ENCODE results near the gene SNAP91. TPM values are rescaled to one million over a fixed set of nuclear protein-coding genes. Genes with fewer than 3 reads are reported as not detected.

The SNAP91 gene
- total and polyA plus RNA-seq, 4 donors, result not detected

- Histone ChIP-seq H3K27ac (ENCODE audit: low read depth in 1 of 2, low read length in 2 of 2) (no peak overlapping the region), H3K36me3 (ENCODE audit: control insufficient read depth in 4 of 4, insufficient read depth in 3 of 4, low read depth in 1 of 4, low read length in 3 of 4) (no peaks in the 10 kb centered on the region), H3K4me3 (ENCODE audit: low read depth in 1 of 3, low read length in 3 of 3) (no peak overlapping the region), H3K4me1 (ENCODE audit: control insufficient read depth in 4 of 4, insufficient read depth in 4 of 4, low read length in 3 of 4) (no peaks in the 10 kb centered on the region), H3K9ac (ENCODE audit: low read depth in 1 of 2, low read length in 2 of 2) (no peak overlapping the region), H3K27me3 (ENCODE audit: control insufficient read depth in 4 of 4, insufficient read depth in 4 of 4, low read length in 3 of 4) (no peaks in the 10 kb centered on the region), H3K9me3 (ENCODE audit: control insufficient read depth in 4 of 4, low read length in 3 of 4) (no peaks in the 10 kb centered on the region)
- TF ChIP-seq ZBTB33 (IDR thresholded peaks at IDR 0.05), result no peak
- no peak for TF ChIP-seq HNF4A (conservative IDR thresholded peaks at IDR 0.05)
- TF ChIP-seq FOXA1 (IDR thresholded peaks at IDR 0.05), result no peak
- TF ChIP-seq ATF3 (IDR thresholded peaks at IDR 0.05), result no peak
- TF ChIP-seq FOXA2 (IDR thresholded peaks at IDR 0.05), result no peak
- TF ChIP-seq SP1 (IDR thresholded peaks at IDR 0.05), result no peak
- TF ChIP-seq GABPA (IDR thresholded peaks at IDR 0.05 in 1 of 2, conservative IDR thresholded peaks at IDR 0.05 in 1 of 2), result no peak
- no peak for TF ChIP-seq TAF1 (conservative IDR thresholded peaks at IDR 0.05)
- TF ChIP-seq CTCF (IDR thresholded peaks at IDR 0.05; ENCODE audit: low read depth, low read length, missing input control), result no peak
- DNase-seq (ENCODE audit: low spot score), result no peak
Observed at GRCh38 chr6:83594941-83595340, 114.0 kb downstream of the SNAP91 start.

- TF ChIP-seq CTCF (IDR thresholded peaks at IDR 0.05; ENCODE audit: low read depth, low read length, missing input control) (no peak), REST (IDR thresholded peaks at IDR 0.05) (no peak), MAX (IDR thresholded peaks at IDR 0.05) (no peak), SP1 (IDR thresholded peaks at IDR 0.05) (no peak), ATF3 (IDR thresholded peaks at IDR 0.05) (no peak), HNF4G (IDR thresholded peaks at IDR 0.05) (no peak), HNF4A (conservative IDR thresholded peaks at IDR 0.05) (no peak), TAF1 (conservative IDR thresholded peaks at IDR 0.05) (no peak), NR2F2 (IDR thresholded peaks at IDR 0.05) (no peak), JUND (IDR thresholded peaks at IDR 0.05) (no peak), GABPA (IDR thresholded peaks at IDR 0.05 in 1 of 2, conservative IDR thresholded peaks at IDR 0.05 in 1 of 2) (no peak)
- WGBS, result 91% methylated on average over 9 of the region's 9 CpGs
- no peaks in the 10 kb centered on the region for H3K36me3 ChIP-seq (ENCODE audit: control insufficient read depth in 4 of 4, insufficient read depth in 3 of 4, low read depth in 1 of 4, low read length in 3 of 4)
- H3K27ac ChIP-seq (ENCODE audit: low read depth in 1 of 2, low read length in 2 of 2), result no peak overlapping the region
- H3K4me3 ChIP-seq (ENCODE audit: low read depth in 1 of 3, low read length in 3 of 3), result no peak overlapping the region
- no peak overlapping the region for H3K9ac ChIP-seq (ENCODE audit: low read depth in 1 of 2, low read length in 2 of 2)
- H3K9me3 ChIP-seq (ENCODE audit: control insufficient read depth in 4 of 4, low read length in 3 of 4), result no peaks in the 10 kb centered on the region
- no peak for DNase-seq (ENCODE audit: low spot score)
- no peaks in the 10 kb centered on the region for H3K27me3 ChIP-seq (ENCODE audit: control insufficient read depth in 4 of 4, insufficient read depth in 4 of 4, low read length in 3 of 4)
- no peaks in the 10 kb centered on the region for H3K4me1 ChIP-seq (ENCODE audit: control insufficient read depth in 4 of 4, insufficient read depth in 4 of 4, low read length in 3 of 4)
Observed at GRCh38 chr6:83593395-83593785, 115.5 kb downstream of the SNAP91 start.

All from liver (tissue), 9 donors.